Aorta (tissue), 5 donors: Measurements from ENCODE around the gene PDE8B. TPM values are rescaled to one million over a fixed set of nuclear protein-coding genes. Genes with fewer than 3 reads are reported as not detected.
A peak's percentile ranks its signal among the peaks of the same experiment; 100 is the strongest.

Source experiments
- ATAC-seq: fragments of 200-7000 bp; cut with Tn5 transposase; one replicate; pipeline ENCODE4 v1.9.1; 2022; ENCODE audit warnings: moderate library complexity; ENCODE audit not compliant: low FRiP score
- DNase-seq, 2 donors: peaks; one replicate each; pipeline ENCODE4 v3.0.0-alpha.2; 2020
- H3K27ac ChIP-seq, 2 donors: one replicate each; pipeline ENCODE4 v1.5.1; 2013; ENCODE audit warnings: low read length in 2 of 2, mild to moderate bottlenecking in 2 of 2, moderate library complexity in 2 of 2, control low read depth in 1 of 2, inconsistent platforms in 1 of 2, low read depth in 1 of 2
- H3K27me3 ChIP-seq, 2 donors: one replicate each; pipeline ENCODE4 v1.6.1; 2013; ENCODE audit warnings: control low read depth in 1 of 2, low read length in 1 of 2, mild to moderate bottlenecking in 1 of 2, moderate library complexity in 1 of 2; ENCODE audit not compliant: insufficient read depth in 2 of 2, control insufficient read depth in 1 of 2
- H3K36me3 ChIP-seq, 2 donors: one replicate each; pipeline ENCODE4 v1.6.1; 2013; ENCODE audit warnings: control low read depth in 1 of 2, low read length in 1 of 2, mild to moderate bottlenecking in 1 of 2; ENCODE audit not compliant: insufficient read depth in 2 of 2, control insufficient read depth in 1 of 2
- H3K4me1 ChIP-seq, 2 donors: one replicate each; pipeline ENCODE4 v1.6.1; 2013; ENCODE audit warnings: low read length in 2 of 2, control low read depth in 1 of 2, mild to moderate bottlenecking in 1 of 2, moderate library complexity in 1 of 2; ENCODE audit not compliant: insufficient read depth in 2 of 2, control insufficient read depth in 1 of 2
- H3K4me3 ChIP-seq, 2 donors: one replicate each; pipeline ENCODE4 v1.5.1; 2013; ENCODE audit warnings: low read length in 2 of 2, control low read depth in 1 of 2, mild to moderate bottlenecking in 1 of 2
- H3K9me3 ChIP-seq: one replicate; pipeline ENCODE4 v1.6.1; 2013; ENCODE audit warnings: mild to moderate bottlenecking, low read length; ENCODE audit not compliant: control insufficient read depth
- WGBS, 2 donors: extraction: QIAGEN DNeasy Blood & Tissue Kit; methylation state at CpG; one replicate each; pipeline ENCODE4 v1.1.7; 2013; 5-methylcytosine and 5-hydroxymethylcytosine counted together
- intact Hi-C, 2 donors: fragments of 100-400 bp; cut with DNase I; formaldehyde crosslinking; loops; one replicate each; pipeline versions ENCODE4 v1.14.2 to v1.15.0; 2022
- polyA plus RNA-seq, 2 donors: library from polyadenylated mRNA; stranded (reverse); fragments of 200-250 nt; gene quantifications; one replicate each; pipeline ENCODE4 v1.2.3, GENCODE V29; 2013
- total RNA-seq, 2 donors: library from RNA; stranded (reverse); fragmentation: NEBNext Ultra II Directional; extraction: Animal tissue kit (Norgen Biotek cat#: 25700); gene quantifications; one replicate each; pipeline ENCODE4 v1.2.1, GENCODE V29; 2021
- donor health status: healthy with polysubstance abuse.
- donor health status: Bipolar disorder and iron deficiency.
- donor health status: DM: no; HTN: no; CAD: no.
- donor health status: DM: no; HTN: no; CAD: no.
- donor health status: DM: yes; HTN: yes; CAD: no.

PDE8B gene
- total and polyA plus RNA-seq, 4 donors: 16.3 to 42.6 (median 22.1) TPM

GRCh38 chr5:77202145-77202544, 8.3 kb upstream of the PDE8B start:
- H3K27me3 ChIP-seq: no peaks in the 10 kb centered on the region
- ATAC-seq (no peak), DNase-seq (no peak)
- no peaks in the 10 kb centered on the region for H3K36me3 ChIP-seq
- H3K4me1 ChIP-seq: peaks cover 0 to 3% of the 10 kb centered on the region in 2 donors
- no peaks in the 10 kb centered on the region for H3K9me3 ChIP-seq
- H3K27ac ChIP-seq: no peak overlapping the region
- H3K4me3 ChIP-seq: no peak overlapping the region
- intact Hi-C loops: no loop called here

GRCh38 chr5:77204967-77205366, 5.5 kb upstream of the PDE8B start:
- Histone ChIP-seq H3K4me1 (peaks cover 0 to 3% of the 10 kb centered on the region in 2 donors), H3K27me3 (no peaks in the 10 kb centered on the region), H3K27ac (no peak overlapping the region), H3K36me3 (no peaks in the 10 kb centered on the region), H3K4me3 (no peak overlapping the region), H3K9me3 (no peaks in the 10 kb centered on the region)
- ATAC-seq (no peak), DNase-seq (no peak)
- WGBS, 2 donors: 2 to 4% methylated on average over 2 of the region's 2 CpGs
- intact Hi-C loops: no loop called here

- intact Hi-C loops: no loop called here
- DNase-seq (peak; percentile 73 to 78), ATAC-seq (no peak)
- H3K27me3 ChIP-seq: no peaks in the 10 kb centered on the region
- no peak overlapping the region for H3K27ac ChIP-seq
- H3K9me3 ChIP-seq: no peaks in the 10 kb centered on the region
- 61 to 75% methylated on average over 1 of the region's 1 CpG for WGBS, 2 donors
- no peak overlapping the region for H3K4me3 ChIP-seq
- peaks cover 0 to 3% of the 10 kb centered on the region in 2 donors for H3K4me1 ChIP-seq
- no peaks in the 10 kb centered on the region for H3K36me3 ChIP-seq
Observed at GRCh38 chr5:77208507-77209163, 1.8 kb upstream of the PDE8B start.

- Histone ChIP-seq H3K9me3 (no peaks in the 10 kb centered on the region), H3K27me3 (no peaks in the 10 kb centered on the region), H3K36me3 (no peaks in the 10 kb centered on the region), H3K4me3 (peak overlapping the region in 1 of 2 donors; percentile 95), H3K27ac (no peak overlapping the region), H3K4me1 (peaks cover 0 to 3% of the 10 kb centered on the region in 2 donors)
- intact Hi-C loops: loop anchor here in 1 of 2 donors (10.0 kb wide), 1 partner anchor 65 kb away; no protein-coding TSS in a partner anchor
- DNase-seq (peak in 1 of 2 donors; percentile 70), ATAC-seq (no peak)
- 87% methylated on average over 14 of the region's 14 CpGs for WGBS, 2 donors
Observed at GRCh38 chr5:77209495-77210090, 887 bp upstream of the PDE8B start.

- peak overlapping the region; percentile 81 to 95 for H3K4me3 ChIP-seq
- intact Hi-C loops: loop anchor here in 1 of 2 donors (10.0 kb wide), 1 partner anchor 66 kb away; no protein-coding TSS in a partner anchor
Observed at GRCh38 chr5:77210964-77211690, 647 bp downstream of the PDE8B start.

GRCh38 chr5:77211691-77212047, 1.2 kb downstream of the PDE8B start:
- ATAC-seq (no peak), DNase-seq (no peak)
- no peaks in the 10 kb centered on the region for H3K9me3 ChIP-seq
- 15 to 17% methylated on average over 10 of the region's 10 CpGs for WGBS, 2 donors
- intact Hi-C loops: loop anchor here in 1 of 2 donors (10.0 kb wide), 1 partner anchor 67 kb away; no protein-coding TSS in a partner anchor
- H3K36me3 ChIP-seq: no peaks in the 10 kb centered on the region
- H3K27ac ChIP-seq: no peak overlapping the region
- peak overlapping the region; percentile 81 to 95 for H3K4me3 ChIP-seq
- H3K27me3 ChIP-seq: no peaks in the 10 kb centered on the region
- H3K4me1 ChIP-seq: peaks cover 0 to 3% of the 10 kb centered on the region in 2 donors

More at GRCh38 chr5:77210964-77211690, 647 bp downstream of the PDE8B start:
- 1 to 2% methylated on average over 50 to 61 of the region's 61 CpGs for WGBS, 2 donors
- Histone ChIP-seq H3K27ac (peak overlapping the region in 1 of 2 donors; percentile 52), H3K4me1 (no peaks in the 10 kb centered on the region), H3K27me3 (no peaks in the 10 kb centered on the region), H3K36me3 (no peaks in the 10 kb centered on the region), H3K9me3 (no peaks in the 10 kb centered on the region)
- DNase-seq (no peak), ATAC-seq (no peak)

- Histone ChIP-seq H3K9me3 (no peaks in the 10 kb centered on the region), H3K36me3 (no peaks in the 10 kb centered on the region), H3K27me3 (no peaks in the 10 kb centered on the region), H3K27ac (no peak overlapping the region), H3K4me3 (no peak overlapping the region), H3K4me1 (peaks cover 0 to 3% of the 10 kb centered on the region in 2 donors)
- ATAC-seq (no peak), DNase-seq (no peak)
- intact Hi-C loops: loop anchor here in 1 of 2 donors (10.0 kb wide), 1 partner anchor 69 kb away; no protein-coding TSS in a partner anchor
- 94 to 98% methylated on average over 1 of the region's 1 CpG for WGBS, 2 donors
Observed at GRCh38 chr5:77213601-77214000, 3.1 kb downstream of the PDE8B start.

- intact Hi-C loops: loop anchor here in 1 of 2 donors (10.0 kb wide), 1 partner anchor 69 kb away; no protein-coding TSS in a partner anchor
Observed at GRCh38 chr5:77214151-77214550, 3.7 kb downstream of the PDE8B start.

More at GRCh38 chr5:77214151-77214550, 3.7 kb downstream of the PDE8B start:
- H3K4me3 ChIP-seq: no peak overlapping the region
- 87 to 92% methylated on average over 4 of the region's 4 CpGs for WGBS, 2 donors
- H3K9me3 ChIP-seq: no peaks in the 10 kb centered on the region
- ATAC-seq: no peak
- peaks cover 0 to 3% of the 10 kb centered on the region in 2 donors for H3K4me1 ChIP-seq
- no peak for DNase-seq
- H3K36me3 ChIP-seq: no peaks in the 10 kb centered on the region
- no peaks in the 10 kb centered on the region for H3K27me3 ChIP-seq
- no peak overlapping the region for H3K27ac ChIP-seq
